Kidney (tissue), 14 donors: Measurements from ENCODE around the gene MIEF1. TPM values are rescaled to one million over a fixed set of nuclear protein-coding genes. Genes with fewer than 3 reads are reported as not detected.

Source experiments
- DNase-seq, 5 donors: peaks; one replicate each; pipeline ENCODE4 v3.0.0-alpha.2; 2013 to 2020
- FAIRE-seq: peaks from 2 replicates; lab custom pipeline; 2012; peaks lifted over from hg19 to GRCh38; lab: Jason Lieb, UNC
- H3K27ac ChIP-seq, 2 donors: one replicate each; pipeline ENCODE4 v1.7.0; 2013; ENCODE audit warnings: low read depth in 2 of 2, low read length in 2 of 2, inconsistent platforms in 1 of 2
- H3K27me3 ChIP-seq: one replicate; pipeline ENCODE4 v1.7.1; 2013; ENCODE audit warnings: low read length, inconsistent platforms; ENCODE audit not compliant: control insufficient read depth, insufficient read depth
- H3K36me3 ChIP-seq, 3 donors: one replicate each; pipeline versions ENCODE4 v1.7.0 to v1.7.1; 2013; ENCODE audit warnings: low read length in 3 of 3, control low read depth in 1 of 3, inconsistent platforms in 1 of 3; ENCODE audit not compliant: insufficient read depth in 3 of 3, control insufficient read depth in 2 of 3
- H3K4me1 ChIP-seq, 3 donors: one replicate each; pipeline versions ENCODE4 v1.7.0 to v1.7.1; 2013; ENCODE audit warnings: low read length in 3 of 3, inconsistent platforms in 1 of 3, low read depth in 1 of 3; ENCODE audit not compliant: control insufficient read depth in 2 of 3, insufficient read depth in 2 of 3
- H3K4me3 ChIP-seq, 3 donors: one replicate each; pipeline versions ENCODE4 v1.7.0 to v1.8.1; 2013; ENCODE audit warnings: low read length in 3 of 3, control low read depth in 1 of 3, inconsistent platforms in 1 of 3
- H3K9ac ChIP-seq, 3 donors: one replicate each; pipeline versions ENCODE4 v1.7.0 to v1.7.1; 2013; ENCODE audit warnings: low read length in 3 of 3, control low read depth in 1 of 3, inconsistent platforms in 1 of 3
- H3K9me3 ChIP-seq, 3 donors: one replicate each; pipeline versions ENCODE4 v1.7.0 to v1.7.1; 2013; ENCODE audit warnings: low read length in 3 of 3, control low read depth in 1 of 3, inconsistent platforms in 1 of 3; ENCODE audit not compliant: control insufficient read depth in 2 of 3, insufficient read depth in 1 of 3
- intact Hi-C: fragments of 100-400 bp; cut with DNase I; formaldehyde crosslinking; loops from one replicate; pipeline ENCODE4 v1.11.1; 2022
- polyA plus RNA-seq: library from polyadenylated mRNA; stranded (reverse); fragments of 350-450 nt; fragmentation: Illumina TruSeq; extraction: RNeasy Lipid Tissue Mini Kit (QIAGEN cat#74804); gene quantifications from one replicate; pipeline ENCODE4 v1.2.3, GENCODE V29; 2014; ENCODE audit warnings: low read depth, low replicate concordance; ENCODE audit not compliant: insufficient read depth
- total RNA-seq: library from RNA; stranded (reverse); fragmentation: NEBNext Ultra II Directional; extraction: Animal tissue kit (Norgen Biotek cat#: 25700); gene quantifications from one replicate; pipeline ENCODE4 v1.2.1, GENCODE V29; 2021
- TF ChIP-seq, protein P1 (sequence below): IDR thresholded peaks from 3 replicates; pipeline ENCODE4 v1.5.1; 2012; ENCODE audit warnings: mild to moderate bottlenecking, moderate library complexity, borderline replicate concordance; ENCODE audit not compliant: insufficient read depth; ENCODE audit errors: extremely low read depth
- donor health status: control.
- donor health status: control.
- donor health status: control.
- donor health status: control.
- donor health status: control.
- donor health status: DM: yes; HTN: yes; CAD: no.
- donor health status: Normal renal cell carcinoma (clear cell type).

Gene MIEF1
- total and polyA plus RNA-seq, 2 donors from 2014 or later = 13.0 to 27.9 TPM

DNA sequence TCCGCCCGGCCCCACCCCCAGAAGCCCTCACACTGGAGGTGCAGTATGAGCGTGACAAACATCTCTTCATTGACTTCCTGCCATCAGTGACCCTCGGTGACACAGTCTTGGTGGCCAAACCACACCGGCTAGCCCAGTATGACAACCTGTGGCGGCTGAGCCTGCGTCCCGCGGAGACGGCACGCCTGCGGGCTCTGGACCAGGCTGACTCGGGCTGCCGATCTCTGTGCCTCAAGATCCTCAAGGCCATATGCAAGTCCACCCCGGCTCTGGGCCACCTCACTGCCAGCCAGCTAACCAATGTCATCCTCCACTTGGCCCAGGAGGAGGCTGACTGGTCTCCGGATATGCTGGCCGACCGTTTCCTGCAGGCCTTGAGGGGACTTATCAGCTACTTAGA, 11.7 kb downstream of the MIEF1 start:
- Histone ChIP-seq H3K4me3 (no peak overlapping the region), H3K27ac (no peak overlapping the region), H3K36me3 (peaks cover 12 to 50% (median 44%) of the 10 kb centered on the region in 3 donors), H3K27me3 (no peaks in the 10 kb centered on the region), H3K9me3 (no peaks in the 10 kb centered on the region), H3K9ac (no peak overlapping the region), H3K4me1 (peaks cover 2 to 12% (median 3%) of the 10 kb centered on the region in 3 donors)
- DNase-seq = peak in 1 of 5 donors; percentile 75
- TF ChIP-seq, protein P1, sequence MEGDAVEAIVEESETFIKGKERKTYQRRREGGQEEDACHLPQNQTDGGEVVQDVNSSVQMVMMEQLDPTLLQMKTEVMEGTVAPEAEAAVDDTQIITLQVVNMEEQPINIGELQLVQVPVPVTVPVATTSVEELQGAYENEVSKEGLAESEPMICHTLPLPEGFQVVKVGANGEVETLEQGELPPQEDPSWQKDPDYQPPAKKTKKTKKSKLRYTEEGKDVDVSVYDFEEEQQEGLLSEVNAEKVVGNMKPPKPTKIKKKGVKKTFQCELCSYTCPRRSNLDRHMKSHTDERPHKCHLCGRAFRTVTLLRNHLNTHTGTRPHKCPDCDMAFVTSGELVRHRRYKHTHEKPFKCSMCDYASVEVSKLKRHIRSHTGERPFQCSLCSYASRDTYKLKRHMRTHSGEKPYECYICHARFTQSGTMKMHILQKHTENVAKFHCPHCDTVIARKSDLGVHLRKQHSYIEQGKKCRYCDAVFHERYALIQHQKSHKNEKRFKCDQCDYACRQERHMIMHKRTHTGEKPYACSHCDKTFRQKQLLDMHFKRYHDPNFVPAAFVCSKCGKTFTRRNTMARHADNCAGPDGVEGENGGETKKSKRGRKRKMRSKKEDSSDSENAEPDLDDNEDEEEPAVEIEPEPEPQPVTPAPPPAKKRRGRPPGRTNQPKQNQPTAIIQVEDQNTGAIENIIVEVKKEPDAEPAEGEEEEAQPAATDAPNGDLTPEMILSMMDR = no peak
- no peak for FAIRE-seq
- intact Hi-C loops = loop anchor here (10.0 kb wide), 1 partner anchor 109 kb away; no protein-coding TSS in a partner anchor

GRCh38 chr22:39514373-39514973, 12.4 kb downstream of the MIEF1 start:
- peaks cover 5 to 17% (median 5%) of the 10 kb centered on the region in 3 donors for H3K4me1 ChIP-seq
- DNase-seq (peak in 4 of 5 donors; percentile 48 to 69 (median 62)), FAIRE-seq (no peak)
- peaks cover 11 to 46% (median 41%) of the 10 kb centered on the region in 3 donors for H3K36me3 ChIP-seq
- no peak overlapping the region for H3K4me3 ChIP-seq
- no peaks in the 10 kb centered on the region for H3K9me3 ChIP-seq
- no peaks in the 10 kb centered on the region for H3K27me3 ChIP-seq
- intact Hi-C loops = loop anchor here (10.0 kb wide), 1 partner anchor 110 kb away; no protein-coding TSS in a partner anchor
- H3K27ac ChIP-seq = no peak overlapping the region
- TF ChIP-seq, protein P1 = peak; percentile 54
- H3K9ac ChIP-seq = no peak overlapping the region

DNA sequence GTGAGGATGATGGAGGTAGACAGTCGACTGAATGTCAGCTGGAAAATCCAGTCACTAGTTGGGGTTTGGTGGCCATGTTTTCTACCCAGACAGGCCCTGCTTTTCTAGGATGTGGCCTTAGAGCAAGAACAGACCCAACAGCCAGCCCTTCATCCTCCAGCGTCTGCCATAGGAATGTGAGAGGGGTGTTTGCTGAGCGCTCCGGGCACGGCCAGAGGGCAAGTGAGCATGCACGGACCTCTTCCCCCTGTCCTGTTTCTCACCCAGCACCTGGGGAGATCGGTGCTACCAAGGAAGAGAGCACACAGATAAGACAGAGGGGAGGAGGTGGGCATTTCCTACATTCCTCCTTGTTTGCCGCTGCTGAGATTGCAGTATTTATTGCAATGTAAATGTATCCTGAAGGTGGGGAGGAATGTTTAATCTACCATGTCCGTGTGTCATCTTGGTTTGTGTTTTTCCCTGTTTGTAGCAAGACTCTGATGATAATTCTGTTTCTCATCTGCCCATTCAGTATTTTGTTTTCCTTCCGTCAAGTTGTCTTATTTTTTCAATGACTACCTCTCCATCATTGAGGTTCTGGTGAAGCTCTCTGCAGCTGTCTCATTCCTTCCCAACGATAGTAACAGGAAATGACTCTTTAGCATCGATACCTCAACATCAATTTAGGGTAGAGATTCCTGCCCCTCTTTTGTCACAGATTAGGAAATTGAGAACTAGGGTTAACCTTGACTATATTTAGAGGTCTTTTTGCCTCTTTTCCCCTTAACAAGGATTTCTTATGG, 13.4 kb downstream of the MIEF1 start:
- H3K4me1 ChIP-seq = peaks cover 5 to 17% (median 5%) of the 10 kb centered on the region in 3 donors
- intact Hi-C loops = loop anchor here (10.0 kb wide), 1 partner anchor 111 kb away; no protein-coding TSS in a partner anchor
- no peak overlapping the region for H3K4me3 ChIP-seq
- H3K27ac ChIP-seq = no peak overlapping the region
- peaks cover 10 to 39% (median 37%) of the 10 kb centered on the region in 3 donors for H3K36me3 ChIP-seq
- DNase-seq = peak in 1 of 5 donors; percentile 18
- no peak overlapping the region for H3K9ac ChIP-seq
- TF ChIP-seq, protein P1 = no peak
- no peak for FAIRE-seq
- no peaks in the 10 kb centered on the region for H3K27me3 ChIP-seq
- H3K9me3 ChIP-seq = no peaks in the 10 kb centered on the region
